Measurements from ENCODE around the gene TXNRD2.

TXNRD2 gene

GRCh38 chr22:19904935-19905334, 36.7 kb downstream of the TXNRD2 start:
- no peak for DNase-seq (ENCODE audit: low spot score)

- no peak for DNase-seq (ENCODE audit: low spot score)
Observed at GRCh38 chr22:19904174-19904856, 37.3 kb downstream of the TXNRD2 start.

- no peak for DNase-seq (ENCODE audit: low spot score)
Observed at GRCh38 chr22:19903513-19903912, 38.1 kb downstream of the TXNRD2 start.

- no peak for DNase-seq (ENCODE audit: low spot score)
Observed at GRCh38 chr22:19903031-19903430, 38.6 kb downstream of the TXNRD2 start.

GRCh38 chr22:19902245-19902715, 39.3 kb downstream of the TXNRD2 start:
- DNase-seq (ENCODE audit: low spot score), result no peak

GRCh38 chr22:19901577-19902244, 39.9 kb downstream of the TXNRD2 start:
- DNase-seq (ENCODE audit: low spot score), result no peak

GRCh38 chr22:19900707-19901436, 40.7 kb downstream of the TXNRD2 start:
- no peak for DNase-seq (ENCODE audit: low spot score)

GRCh38 chr22:19898831-19899567, 42.6 kb downstream of the TXNRD2 start:
- no peak for DNase-seq (ENCODE audit: low spot score)

GRCh38 chr22:19898145-19898544, 43.5 kb downstream of the TXNRD2 start:
- no peak for DNase-seq (ENCODE audit: low spot score)

GRCh38 chr22:19897726-19898125, 43.9 kb downstream of the TXNRD2 start:
- DNase-seq (ENCODE audit: low spot score), result no peak

GRCh38 chr22:19896665-19897355, 44.8 kb downstream of the TXNRD2 start:
- no peak for DNase-seq (ENCODE audit: low spot score)

GRCh38 chr22:19895160-19895849, 46.3 kb downstream of the TXNRD2 start:
- DNase-seq (ENCODE audit: low spot score), result no peak

- DNase-seq (ENCODE audit: low spot score), result no peak
Observed at GRCh38 chr22:19893363-19893762, 48.3 kb downstream of the TXNRD2 start.

GRCh38 chr22:19892925-19893324, 48.7 kb downstream of the TXNRD2 start:
- DNase-seq (ENCODE audit: low spot score), result no peak

GRCh38 chr22:19892257-19892879, 49.2 kb downstream of the TXNRD2 start:
- DNase-seq (ENCODE audit: low spot score), result peak; percentile 58

- peak; percentile 91 for DNase-seq (ENCODE audit: low spot score)
Observed at GRCh38 chr22:19891317-19892256, 50.0 kb downstream of the TXNRD2 start.

GRCh38 chr22:19890502-19891316, 50.9 kb downstream of the TXNRD2 start:
- no peak for DNase-seq (ENCODE audit: low spot score)

- DNase-seq (ENCODE audit: low spot score), result peak; percentile 13
Observed at GRCh38 chr22:19889951-19890350, 51.7 kb downstream of the TXNRD2 start.

Data from CD4-positive, alpha-beta T cell treated with Interleukin-2 at 100 ng/mL for 4 hours (primary cell).